Brain pericyte (primary cell): ENCODE results near the gene SEPHS1.
"Not testable (repeated sequence)": the region's sequence is repeated elsewhere in the genome, so short reads cannot be mapped to it uniquely, and the experiment has no call there.

Source experiments
- DNase-seq: peaks from one replicate; pipeline ENCODE4 v3.0.0-alpha.2; 2012; ENCODE audit warnings: low read depth, low spot score

SEPHS1 gene

GRCh38 chr10:13365243-13365642 is 17.1 kb upstream of the SEPHS1 start:
- DNase-seq = no peak

- DNase-seq = no peak
Measured at GRCh38 chr10:13360587-13360986, 12.5 kb upstream of the SEPHS1 start.

- no peak for DNase-seq
Measured at GRCh38 chr10:13356392-13356791, 8.3 kb upstream of the SEPHS1 start.

GRCh38 chr10:13354783-13355182 is 6.7 kb upstream of the SEPHS1 start:
- no peak for DNase-seq

GRCh38 chr10:13352519-13352918 is 4.4 kb upstream of the SEPHS1 start:
- DNase-seq = no peak

- DNase-seq = no peak
Measured at GRCh38 chr10:13351340-13351915, 3.3 kb upstream of the SEPHS1 start.

- DNase-seq = no peak
Measured at GRCh38 chr10:13349463-13350274, 1.6 kb upstream of the SEPHS1 start.

GRCh38 chr10:13347500-13348156 is 465 bp downstream of the SEPHS1 start:
- no peak for DNase-seq

- DNase-seq = no peak
Measured at GRCh38 chr10:13347043-13347499, 1.0 kb downstream of the SEPHS1 start.

GRCh38 chr10:13346283-13347042 is 1.6 kb downstream of the SEPHS1 start:
- no peak for DNase-seq

GRCh38 chr10:13340626-13341376 is 7.3 kb downstream of the SEPHS1 start:
- no peak for DNase-seq

- no peak for DNase-seq
Measured at GRCh38 chr10:13340068-13340467, 8.0 kb downstream of the SEPHS1 start.

- no peak for DNase-seq
Measured at GRCh38 chr10:13338390-13339110, 9.5 kb downstream of the SEPHS1 start.

- DNase-seq = no peak
Measured at GRCh38 chr10:13337827-13338196, 10.3 kb downstream of the SEPHS1 start.

- DNase-seq = no peak
Measured at GRCh38 chr10:13337128-13337826, 10.8 kb downstream of the SEPHS1 start.

- DNase-seq = no peak
Measured at GRCh38 chr10:13335881-13336280, 12.2 kb downstream of the SEPHS1 start.

GRCh38 chr10:13334556-13334955 is 13.5 kb downstream of the SEPHS1 start:
- DNase-seq = no peak

GRCh38 chr10:13331646-13332045 is 16.4 kb downstream of the SEPHS1 start:
- DNase-seq = no peak

GRCh38 chr10:13330980-13331379 is 17.1 kb downstream of the SEPHS1 start:
- not testable (repeated sequence) for DNase-seq

- no peak for DNase-seq
Measured at GRCh38 chr10:13329565-13329964, 18.5 kb downstream of the SEPHS1 start.
